ENCODE data around the gene CDCA5. TPM values are rescaled to one million over a fixed set of nuclear protein-coding genes. Genes with fewer than 3 reads are reported as not detected.
A peak's percentile ranks its signal among the peaks of the same experiment; 100 is the strongest.

CDCA5 gene
- total RNA-seq, 3 donors from 2014 or later, result 0.96 to 1.2 (median 0.98) TPM

GRCh38 chr11:65118097-65118837 lies 34.4 kb upstream of the CDCA5 start:
- peaks cover 5 to 15% of the 10 kb centered on the region in 2 donors for H3K4me1 ChIP-seq
- intact Hi-C loops (cut with DNase I; ENCODE audit: low total_unique reads), result no loop called here
- TF ChIP-seq POLR2AphosphoS5 (IDR thresholded peaks at IDR 0.05), result no peak
- TF ChIP-seq POLR2A (IDR thresholded peaks at IDR 0.05), result no peak
- TF ChIP-seq CTCF (IDR thresholded peaks at IDR 0.05), result peak in 1 of 3 donors; percentile 10

GRCh38 chr11:65117206-65118096 lies 33.6 kb upstream of the CDCA5 start, which contains the start of gene ZNHIT2:
ZNHIT2 (minus strand) TSS chr11:65117701; CDS start chr11:65117653, 48 bp downstream.
- H3K27me3 ChIP-seq, result no peaks in the 10 kb centered on the region
- DNase-seq (ENCODE audit: low spot score in 2 of 2), result peak; percentile 99 to 100
- intact Hi-C loops (cut with DNase I; ENCODE audit: low total_unique reads), result no loop called here
- no peaks in the 10 kb centered on the region for H3K9me3 ChIP-seq
- H3K4me3 ChIP-seq, result peak within 1 kb of the TSS; percentile 90 to 97 (median 92)
- H3K36me3 ChIP-seq, result no peaks in the 10 kb centered on the region
- TF ChIP-seq POLR2AphosphoS5 (IDR thresholded peaks at IDR 0.05), result peak; percentile 80 to 91 (median 84)
- TF ChIP-seq POLR2A (IDR thresholded peaks at IDR 0.05), result peak; percentile 62
- peak; percentile 96 to 99 (median 99) for TF ChIP-seq CTCF (IDR thresholded peaks at IDR 0.05)
- H3K4me1 ChIP-seq, result peaks cover 10 to 21% of the 10 kb centered on the region in 2 donors
- H3K27ac ChIP-seq, result peak within 1 kb of the TSS; percentile 79 to 89

More at GRCh38 chr11:65118097-65118837, 34.4 kb upstream of the CDCA5 start:
- no peaks in the 10 kb centered on the region for H3K36me3 ChIP-seq
- no peaks in the 10 kb centered on the region for H3K9me3 ChIP-seq
- H3K27ac ChIP-seq, result peak overlapping the region; percentile 48 to 89
- no peak for DNase-seq (ENCODE audit: low spot score in 2 of 2)
- no peak overlapping the region for H3K4me3 ChIP-seq
- no peaks in the 10 kb centered on the region for H3K27me3 ChIP-seq

- H3K4me3 ChIP-seq, result peak overlapping the region; percentile 90 to 97 (median 92)
- no peak for TF ChIP-seq CTCF (IDR thresholded peaks at IDR 0.05)
- no peak for TF ChIP-seq POLR2A (IDR thresholded peaks at IDR 0.05)
- TF ChIP-seq POLR2AphosphoS5 (IDR thresholded peaks at IDR 0.05), result no peak
- DNase-seq (ENCODE audit: low spot score in 2 of 2), result no peak
- peaks cover 10 to 22% of the 10 kb centered on the region in 2 donors for H3K4me1 ChIP-seq
- intact Hi-C loops (cut with DNase I; ENCODE audit: low total_unique reads), result no loop called here
- peak overlapping the region; percentile 79 to 89 for H3K27ac ChIP-seq
- no peaks in the 10 kb centered on the region for H3K27me3 ChIP-seq
- H3K9me3 ChIP-seq, result no peaks in the 10 kb centered on the region
- no peaks in the 10 kb centered on the region for H3K36me3 ChIP-seq
These were observed 32.7 kb upstream of the CDCA5 start for GRCh38 chr11:65116370-65117205.

GRCh38 chr11:65115361-65116082 lies 31.7 kb upstream of the CDCA5 start:
- Histone ChIP-seq H3K9me3 (no peaks in the 10 kb centered on the region), H3K27me3 (no peaks in the 10 kb centered on the region), H3K36me3 (no peaks in the 10 kb centered on the region), H3K4me1 (peaks cover 6 to 17% of the 10 kb centered on the region in 2 donors), H3K4me3 (no peak overlapping the region), H3K27ac (no peak overlapping the region)
- DNase-seq (ENCODE audit: low spot score in 2 of 2), result no peak
- TF ChIP-seq POLR2AphosphoS5 (IDR thresholded peaks at IDR 0.05) (no peak), POLR2A (IDR thresholded peaks at IDR 0.05) (no peak), CTCF (IDR thresholded peaks at IDR 0.05) (no peak)
- intact Hi-C loops (cut with DNase I; ENCODE audit: low total_unique reads), result no loop called here

Data from breast epithelium (tissue), 4 donors.